Measurements from ENCODE around the gene FBXO31. TPM values are rescaled to one million over a fixed set of nuclear protein-coding genes. Genes with fewer than 3 reads are reported as not detected.

The FBXO31 gene
- total RNA-seq, 1 donor from 2014 or later = 21.6 TPM

GRCh38 chr16:87278191-87279093 lies 105.1 kb downstream of the FBXO31 start:
- H3K27ac Mint-ChIP-seq = no peak overlapping the region
- H3K4me3 Mint-ChIP-seq (ENCODE audit: low read depth) = no peak overlapping the region
- H3K36me3 Mint-ChIP-seq (ENCODE audit: insufficient read depth) = no peaks in the 10 kb centered on the region
- peaks cover 17% of the 10 kb centered on the region for H3K4me1 Mint-ChIP-seq (ENCODE audit: low read depth)
- peak; percentile 73 for DNase-seq (ENCODE audit: low spot score, unreplicated experiment)
- no peaks in the 10 kb centered on the region for H3K9me3 Mint-ChIP-seq (ENCODE audit: low read depth)
- peak; percentile 96 for TF ChIP-seq CTCF (IDR thresholded peaks at IDR 0.05; ENCODE audit: unreplicated experiment)
- H3K27me3 Mint-ChIP-seq = peaks cover 44% of the 10 kb centered on the region

Other genes starting within 250 kb of the FBXO31 start
- 4.7 and 5.5 TPM in 2 replicates for gene C16orf95, start 66.4 kb downstream of the FBXO31 start, total RNA-seq
- 44.1 and 46.2 TPM in 2 replicates for gene MAP1LC3B, start 8.6 kb upstream of the FBXO31 start, total RNA-seq
- 40.5 and 42.4 TPM in 2 replicates for gene ZCCHC14, start 109.2 kb upstream of the FBXO31 start, total RNA-seq
- gene JPH3, start 218.7 kb upstream of the FBXO31 start, total RNA-seq = 23.1 and 26.4 TPM in 2 replicates

Measured in progenitor cell of endocrine pancreas (in vitro differentiated cells).